MCF 10A (cell line): ENCODE measurements around the gene DSCAML1. TPM values are rescaled to one million over a fixed set of nuclear protein-coding genes. Genes with fewer than 3 reads are reported as not detected.

Experiments used
- BruUV-seq: library from RNA; stranded (reverse); fragments of 400-500 nt; replicated peaks from 2 replicates; lab custom pipeline; 2021; lab: Mats Ljungman, UMichigan
- CTCF ChIA-PET: fragments of 300-600 bp; sonication (Branson Sonifier 250); formaldehyde crosslinking; extraction: SDS; loops from one replicate; lab custom pipeline; 2021; ENCODE audit warnings: antibody characterized with exemption, inconsistent platforms; lab: Yijun Ruan, JAX
- POLR2A ChIA-PET: fragments of 300-600, 350-650 bp; sonication (Branson Sonifier 250); formaldehyde crosslinking; extraction: SDS; loops from one replicate; lab custom pipeline; 2020; ENCODE audit warnings: antibody characterized with exemption, inconsistent platforms; lab: Yijun Ruan, JAX
- DNase-seq: peaks from one replicate; pipeline ENCODE4 v3.0.0-alpha.2; 2018; ENCODE audit not compliant: unreplicated experiment
- H3K27ac Mint-ChIP-seq: one replicate; pipeline ENCODE4 v1.8.0; 2022; ENCODE audit warnings: mild to moderate bottlenecking, low read depth, mixed read lengths; ENCODE audit not compliant: unreplicated experiment
- H3K27me3 Mint-ChIP-seq: one replicate; pipeline ENCODE4 v1.8.0; 2022; ENCODE audit warnings: mixed read lengths; ENCODE audit not compliant: insufficient read depth, unreplicated experiment
- H3K36me3 Mint-ChIP-seq: one replicate; pipeline ENCODE4 v1.8.0; 2022; ENCODE audit warnings: mild to moderate bottlenecking, moderate library complexity, mixed read lengths; ENCODE audit not compliant: insufficient read depth, unreplicated experiment
- H3K4me1 Mint-ChIP-seq: one replicate; pipeline ENCODE4 v1.8.0; 2022; ENCODE audit warnings: mixed read lengths; ENCODE audit not compliant: insufficient read depth, unreplicated experiment
- H3K4me3 Mint-ChIP-seq: one replicate; pipeline ENCODE4 v1.8.0; 2022; ENCODE audit warnings: mild to moderate bottlenecking, moderate library complexity, mixed read lengths; ENCODE audit not compliant: unreplicated experiment
- H3K9me3 Mint-ChIP-seq: one replicate; pipeline ENCODE4 v1.8.0; 2022; ENCODE audit warnings: mixed read lengths; ENCODE audit not compliant: unreplicated experiment
- CTCF ChIP-seq: fragments of 200-600 bp; IDR thresholded peaks from one replicate; pipeline ENCODE4 v1.8.0; 2022; ENCODE audit warnings: antibody characterized with exemption, mild to moderate bottlenecking; ENCODE audit not compliant: unreplicated experiment
- intact Hi-C: fragments of 100-400 bp; cut with micrococcal nuclease; formaldehyde crosslinking; loops from 2 replicates; pipeline ENCODE4 v1.14.1; 2022
- total RNA-seq: library from RNA; stranded (reverse); gene quantifications from 2 replicates; pipeline ENCODE4 v1.2.3, GENCODE V29; 2022

DSCAML1 gene
- total RNA-seq, 1 experiment from 2014 or later: not detected

- ChIA-PET POLR2A (interaction anchor here (1.2 kb wide), 1 partner anchor 137 kb away, joined by 4 read pairs; no protein-coding TSS in a partner anchor), CTCF (no interaction called here)
- no peak for TF ChIP-seq CTCF
- no peaks in the 10 kb centered on the region for H3K9me3 Mint-ChIP-seq
- no TSS peak for BruUV-seq
- H3K4me1 Mint-ChIP-seq: peaks cover 6% of the 10 kb centered on the region
- no peak overlapping the region for H3K4me3 Mint-ChIP-seq
- intact Hi-C loops: no loop called here
- H3K27me3 Mint-ChIP-seq: peaks cover 79% of the 10 kb centered on the region
- DNase-seq: no peak
- no peaks in the 10 kb centered on the region for H3K36me3 Mint-ChIP-seq
- no peak overlapping the region for H3K27ac Mint-ChIP-seq
These were observed 190.2 kb downstream of the DSCAML1 start for GRCh38 chr11:117606790-117607189.

GRCh38 chr11:117606211-117606610, 190.8 kb downstream of the DSCAML1 start:
- no peaks in the 10 kb centered on the region for H3K9me3 Mint-ChIP-seq
- TF ChIP-seq CTCF: no peak
- no peaks in the 10 kb centered on the region for H3K36me3 Mint-ChIP-seq
- peaks cover 73% of the 10 kb centered on the region for H3K27me3 Mint-ChIP-seq
- ChIA-PET CTCF (no interaction called here), POLR2A (no interaction called here)
- no peak overlapping the region for H3K27ac Mint-ChIP-seq
- peaks cover 6% of the 10 kb centered on the region for H3K4me1 Mint-ChIP-seq
- no peak overlapping the region for H3K4me3 Mint-ChIP-seq
- BruUV-seq: no TSS peak
- intact Hi-C loops: no loop called here
- DNase-seq: no peak

- DNase-seq: no peak
- ChIA-PET CTCF (no interaction called here), POLR2A (no interaction called here)
- H3K4me3 Mint-ChIP-seq: no peak overlapping the region
- H3K36me3 Mint-ChIP-seq: no peaks in the 10 kb centered on the region
- peaks cover 5% of the 10 kb centered on the region for H3K4me1 Mint-ChIP-seq
- TF ChIP-seq CTCF: no peak
- intact Hi-C loops: no loop called here
- H3K27ac Mint-ChIP-seq: no peak overlapping the region
- no TSS peak for BruUV-seq
- no peaks in the 10 kb centered on the region for H3K9me3 Mint-ChIP-seq
- peaks cover 64% of the 10 kb centered on the region for H3K27me3 Mint-ChIP-seq
These were observed 191.7 kb downstream of the DSCAML1 start for GRCh38 chr11:117605331-117605730.

- Mint-ChIP-seq H3K9me3 (no peaks in the 10 kb centered on the region), H3K27me3 (peaks cover 63% of the 10 kb centered on the region), H3K4me3 (no peak overlapping the region), H3K36me3 (no peaks in the 10 kb centered on the region), H3K4me1 (no peaks in the 10 kb centered on the region), H3K27ac (no peak overlapping the region)
- BruUV-seq: no TSS peak
- ChIA-PET POLR2A (no interaction called here), CTCF (interaction anchor here (0.6 to 1.6 kb wide), 3 partner anchors 88 to 690 kb away, joined by 3 to 6 read pairs (median 3); no protein-coding TSS in a partner anchor)
- DNase-seq: peak; percentile 23
- intact Hi-C loops: no loop called here
- TF ChIP-seq CTCF: no peak
These were observed 192.6 kb downstream of the DSCAML1 start for GRCh38 chr11:117604336-117604995.
